Spinal cord (tissue), 10 donors: ENCODE measurements around the gene FYN. TPM values are rescaled to one million over a fixed set of nuclear protein-coding genes. Genes with fewer than 3 reads are reported as not detected.

Experiments
- DNase-seq, 6 donors: peaks; one replicate each; pipeline versions ENCODE4 v3.0.0 to v3.0.0-alpha.2; 2013 to 2015; ENCODE audit warnings: low spot score in 6 of 6, low read depth in 4 of 6
- H3K27ac ChIP-seq: one replicate; pipeline ENCODE4 v1.5.1; 2013; ENCODE audit warnings: low read depth, low read length, control low read depth
- H3K27me3 ChIP-seq: one replicate; pipeline ENCODE4 v1.6.1; 2013; ENCODE audit warnings: low read length; ENCODE audit not compliant: control insufficient read depth, insufficient read depth
- H3K36me3 ChIP-seq: one replicate; pipeline ENCODE4 v1.6.1; 2013; ENCODE audit warnings: low read length; ENCODE audit not compliant: control insufficient read depth, insufficient read depth
- H3K4me1 ChIP-seq: one replicate; pipeline ENCODE4 v1.6.1; 2013; ENCODE audit warnings: low read length; ENCODE audit not compliant: control insufficient read depth, insufficient read depth
- H3K4me3 ChIP-seq: one replicate; pipeline ENCODE4 v1.5.1; 2013; ENCODE audit warnings: low read depth, low read length, control low read depth
- H3K9me3 ChIP-seq: one replicate; pipeline ENCODE4 v1.6.1; 2013; ENCODE audit warnings: low read length; ENCODE audit not compliant: control insufficient read depth, insufficient read depth
- WGBS: methylation state at CpG from one replicate; pipeline ENCODE4 v1.1.5; 2013; ENCODE audit warnings: missing lambda C conversion rate; ENCODE audit not compliant: insufficient coverage; 5-methylcytosine and 5-hydroxymethylcytosine counted together
- polyA plus RNA-seq, 2 donors: library from polyadenylated mRNA; unstranded; fragments of 120-200 nt; gene quantifications; one replicate each; pipeline ENCODE4 v1.2.1, GENCODE V29; 2013; ENCODE audit not compliant: insufficient read length in 2 of 2
- total RNA-seq, 2 donors: library from RNA; depleted of rRNA in 1 of 2; stranded (reverse); fragments of 120-200 nt in 1 of 2; fragments of >200 nt in 1 of 2; gene quantifications; one replicate each; pipeline versions ENCODE4 v1.2.3 to v1.2.4, GENCODE V29; 2013 to 2014
- donor health status: healthy.

FYN gene
- total and polyA plus RNA-seq, 4 donors = 273 to 730 (median 476) TPM

DNA sequence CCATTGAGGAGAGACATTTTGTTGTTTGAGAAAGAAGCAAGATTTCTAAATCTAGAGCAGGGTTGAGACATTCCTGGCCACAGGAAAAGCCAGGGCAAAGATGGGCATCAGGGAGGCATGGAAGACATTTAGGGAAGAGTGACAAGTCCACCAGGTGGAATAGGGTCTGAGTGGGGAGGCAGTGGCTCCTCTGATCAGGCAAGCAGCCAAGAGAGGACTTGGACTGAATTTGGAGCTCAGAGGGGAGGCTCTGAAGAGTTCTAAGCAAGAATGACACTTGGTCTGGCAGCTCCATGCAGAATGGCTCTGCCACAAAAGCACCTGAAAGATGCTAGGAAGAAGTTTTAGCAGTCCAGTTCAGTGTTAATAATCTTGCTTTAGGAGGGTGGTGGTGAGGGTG lies 120.8 kb downstream of the FYN start:
- H3K36me3 ChIP-seq = no peaks in the 10 kb centered on the region
- H3K4me3 ChIP-seq = no peak overlapping the region
- no peak for DNase-seq
- no peaks in the 10 kb centered on the region for H3K27me3 ChIP-seq
- no peak overlapping the region for H3K27ac ChIP-seq
- H3K4me1 ChIP-seq = peaks cover 4% of the 10 kb centered on the region
- no peaks in the 10 kb centered on the region for H3K9me3 ChIP-seq

- no peaks in the 10 kb centered on the region for H3K27me3 ChIP-seq
Observed at GRCh38 chr6:111750753-111751673, 122.2 kb downstream of the FYN start.

GRCh38 chr6:111750153-111750552 lies 123.1 kb downstream of the FYN start:
- no peak for DNase-seq
- H3K27me3 ChIP-seq = no peaks in the 10 kb centered on the region
- H3K4me3 ChIP-seq = no peak overlapping the region
- H3K27ac ChIP-seq = no peak overlapping the region
- WGBS = 95% methylated on average over 3 of the region's 7 CpGs
- no peaks in the 10 kb centered on the region for H3K9me3 ChIP-seq
- no peaks in the 10 kb centered on the region for H3K36me3 ChIP-seq
- peaks cover 11% of the 10 kb centered on the region for H3K4me1 ChIP-seq

More at GRCh38 chr6:111750753-111751673, 122.2 kb downstream of the FYN start:
- DNase-seq = peak in 1 of 6 donors; percentile 62
- H3K4me1 ChIP-seq = peaks cover 8% of the 10 kb centered on the region
- H3K27ac ChIP-seq = peak overlapping the region; percentile 22
- no peaks in the 10 kb centered on the region for H3K9me3 ChIP-seq
- WGBS = 28% methylated on average over 2 of the region's 6 CpGs
- H3K4me3 ChIP-seq = no peak overlapping the region
- H3K36me3 ChIP-seq = no peaks in the 10 kb centered on the region

DNA sequence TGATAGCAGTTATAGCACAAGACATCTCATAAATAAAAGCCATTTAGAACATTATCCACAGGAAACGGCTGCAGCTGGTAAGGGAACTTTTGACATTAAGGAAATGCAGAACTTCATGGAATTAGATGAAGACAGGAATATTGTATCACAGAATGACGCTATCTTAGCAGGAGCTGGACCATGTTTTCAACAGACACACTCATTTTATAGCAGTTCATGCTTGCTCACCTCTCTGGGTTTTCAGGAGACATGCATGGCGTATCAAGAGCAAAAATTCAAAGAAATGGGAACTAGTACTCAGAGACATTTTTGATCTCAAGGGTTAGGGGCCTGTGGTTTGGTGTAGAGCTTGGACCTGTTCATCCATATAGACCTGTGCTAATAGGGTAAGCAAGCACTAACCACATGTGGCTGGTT lies 125.0 kb downstream of the FYN start:
- Histone ChIP-seq H3K4me1 (peaks cover 21% of the 10 kb centered on the region), H3K36me3 (no peaks in the 10 kb centered on the region), H3K4me3 (no peak overlapping the region), H3K9me3 (no peaks in the 10 kb centered on the region), H3K27ac (peak overlapping the region; percentile 49), H3K27me3 (no peaks in the 10 kb centered on the region)
- WGBS = 50% methylated on average over 1 of the region's 3 CpGs
- no peak for DNase-seq

GRCh38 chr6:111747829-111748228 lies 125.4 kb downstream of the FYN start:
- no peaks in the 10 kb centered on the region for H3K36me3 ChIP-seq
- no peak overlapping the region for H3K4me3 ChIP-seq
- H3K27ac ChIP-seq = peak overlapping the region; percentile 54
- no peaks in the 10 kb centered on the region for H3K27me3 ChIP-seq
- peaks cover 25% of the 10 kb centered on the region for H3K4me1 ChIP-seq
- H3K9me3 ChIP-seq = no peaks in the 10 kb centered on the region
- DNase-seq = peak in 1 of 6 donors; percentile 69
- WGBS = no CpG with 5 or more reads among the region's 5 CpGs

DNA sequence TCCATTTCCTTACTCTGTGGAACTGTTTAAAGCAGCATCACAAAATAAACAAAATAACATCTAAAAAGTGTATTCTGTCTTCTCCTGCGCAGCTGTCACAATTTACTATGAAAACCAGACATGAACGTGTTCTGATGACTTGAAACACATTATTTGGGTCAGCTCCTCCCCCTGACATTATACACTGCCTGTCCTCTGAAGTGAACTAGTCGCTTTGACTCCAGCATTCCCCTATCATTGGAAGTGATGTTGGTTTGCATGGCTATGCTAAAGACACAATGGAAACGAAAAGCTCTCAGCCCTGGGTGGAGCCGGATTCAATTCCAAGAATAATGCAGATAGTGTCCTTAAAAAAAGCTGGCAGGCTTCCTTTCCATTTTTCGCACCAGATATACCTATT lies 125.9 kb downstream of the FYN start:
- Histone ChIP-seq H3K4me1 (peaks cover 28% of the 10 kb centered on the region), H3K36me3 (no peaks in the 10 kb centered on the region), H3K27me3 (no peaks in the 10 kb centered on the region), H3K4me3 (no peak overlapping the region), H3K27ac (peak overlapping the region; percentile 54), H3K9me3 (no peaks in the 10 kb centered on the region)
- WGBS = 71% methylated on average over 1 of the region's 6 CpGs
- DNase-seq = no peak

DNA sequence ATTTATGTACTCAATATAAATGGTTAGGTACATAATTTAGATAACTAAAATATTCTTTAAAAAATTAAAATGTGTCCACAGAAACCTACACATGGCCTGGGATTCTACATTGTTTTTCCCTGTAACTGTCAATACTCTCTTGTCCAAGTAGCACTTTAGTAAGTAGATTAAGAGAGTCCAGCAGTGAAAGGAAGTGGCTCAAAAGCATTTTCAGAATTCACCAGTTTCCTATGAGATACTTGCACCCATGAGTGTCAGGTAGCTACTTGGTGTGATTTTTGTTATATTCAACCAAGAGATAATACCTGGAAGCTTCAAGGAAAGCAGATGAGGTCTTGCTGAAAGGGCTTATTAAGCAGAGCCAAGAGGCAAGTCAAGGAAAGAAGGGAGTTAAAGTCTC lies 126.3 kb downstream of the FYN start:
- Histone ChIP-seq H3K9me3 (no peaks in the 10 kb centered on the region), H3K4me3 (no peak overlapping the region), H3K27me3 (no peaks in the 10 kb centered on the region), H3K36me3 (no peaks in the 10 kb centered on the region), H3K4me1 (peaks cover 28% of the 10 kb centered on the region), H3K27ac (peak overlapping the region; percentile 43)
- no peak for DNase-seq

GRCh38 chr6:111745636-111746035 lies 127.6 kb downstream of the FYN start:
- Histone ChIP-seq H3K4me3 (no peak overlapping the region), H3K27me3 (no peaks in the 10 kb centered on the region), H3K9me3 (no peaks in the 10 kb centered on the region), H3K4me1 (peaks cover 23% of the 10 kb centered on the region), H3K27ac (peak overlapping the region; percentile 83), H3K36me3 (peaks cover 6% of the 10 kb centered on the region)
- no CpG with 5 or more reads among the region's 1 CpG for WGBS
- DNase-seq = no peak

- Histone ChIP-seq H3K9me3 (no peaks in the 10 kb centered on the region), H3K4me1 (peaks cover 23% of the 10 kb centered on the region), H3K4me3 (no peak overlapping the region), H3K27me3 (no peaks in the 10 kb centered on the region), H3K36me3 (peaks cover 7% of the 10 kb centered on the region), H3K27ac (peak overlapping the region; percentile 83)
- DNase-seq = peak in 1 of 6 donors; percentile 46
- WGBS = 75% methylated on average over 4 of the region's 4 CpGs
Observed at GRCh38 chr6:111745186-111745585, 128.1 kb downstream of the FYN start.
